Liver (tissue), 3 donors: ENCODE results near the gene WLS.

Source experiments
- RXRA ChIP-seq, 2 donors: IDR thresholded peaks; 2 replicates each; pipeline ENCODE4 v1.6.1; 2017 to 2018; ENCODE audit warnings: antibody characterized with exemption in 2 of 2, mild to moderate bottlenecking in 1 of 2
- SP1 ChIP-seq: IDR thresholded peaks from 2 replicates; pipeline ENCODE4 v1.6.1; 2018; ENCODE audit warnings: antibody characterized with exemption, mild to moderate bottlenecking
- YY1 ChIP-seq: IDR thresholded peaks from 2 replicates; pipeline ENCODE4 v1.6.1; 2016; ENCODE audit warnings: antibody characterized with exemption, mild to moderate bottlenecking
- TF ChIP-seq, protein P1 (sequence below): fragments of 150-350 bp; IDR thresholded peaks from 2 replicates; pipeline ENCODE4 v1.5.1; 2017; ENCODE audit warnings: improper control_type of control experiment, low read depth, low read length; ENCODE audit not compliant: missing input control
- TF ChIP-seq, protein P2 (sequence below): IDR thresholded peaks from 2 replicates; pipeline ENCODE4 v1.6.1; 2016; ENCODE audit warnings: antibody characterized with exemption, mild to moderate bottlenecking
- donor health status: healthy.
- donor health status: healthy.

DNA sequence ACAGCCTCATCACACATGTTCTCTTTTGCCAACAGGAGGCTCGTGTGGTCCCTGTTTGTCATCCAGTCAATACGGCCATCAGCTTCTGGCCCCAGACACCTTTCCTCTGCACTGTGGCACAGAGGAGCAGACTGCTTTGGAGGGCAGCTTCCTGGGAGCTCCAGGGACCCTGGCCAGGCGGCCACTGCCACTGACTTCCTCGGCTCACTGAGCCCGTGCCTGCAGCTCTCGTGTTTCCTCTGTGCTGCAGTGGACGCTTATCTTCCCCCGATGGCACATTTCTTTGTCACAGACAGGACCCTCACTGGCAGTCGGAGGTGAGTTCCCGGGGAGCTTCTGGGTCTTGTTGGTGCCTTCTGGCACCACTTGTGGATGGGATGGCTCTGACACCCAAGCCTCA lies 114.9 kb downstream of the WLS start:
- TF ChIP-seq SP1 (no peak), RXRA (IDR thresholded peaks at IDR 0.05) (no peak), YY1 (no peak)
- TF ChIP-seq, protein P1, sequence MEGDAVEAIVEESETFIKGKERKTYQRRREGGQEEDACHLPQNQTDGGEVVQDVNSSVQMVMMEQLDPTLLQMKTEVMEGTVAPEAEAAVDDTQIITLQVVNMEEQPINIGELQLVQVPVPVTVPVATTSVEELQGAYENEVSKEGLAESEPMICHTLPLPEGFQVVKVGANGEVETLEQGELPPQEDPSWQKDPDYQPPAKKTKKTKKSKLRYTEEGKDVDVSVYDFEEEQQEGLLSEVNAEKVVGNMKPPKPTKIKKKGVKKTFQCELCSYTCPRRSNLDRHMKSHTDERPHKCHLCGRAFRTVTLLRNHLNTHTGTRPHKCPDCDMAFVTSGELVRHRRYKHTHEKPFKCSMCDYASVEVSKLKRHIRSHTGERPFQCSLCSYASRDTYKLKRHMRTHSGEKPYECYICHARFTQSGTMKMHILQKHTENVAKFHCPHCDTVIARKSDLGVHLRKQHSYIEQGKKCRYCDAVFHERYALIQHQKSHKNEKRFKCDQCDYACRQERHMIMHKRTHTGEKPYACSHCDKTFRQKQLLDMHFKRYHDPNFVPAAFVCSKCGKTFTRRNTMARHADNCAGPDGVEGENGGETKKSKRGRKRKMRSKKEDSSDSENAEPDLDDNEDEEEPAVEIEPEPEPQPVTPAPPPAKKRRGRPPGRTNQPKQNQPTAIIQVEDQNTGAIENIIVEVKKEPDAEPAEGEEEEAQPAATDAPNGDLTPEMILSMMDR: no peak
- TF ChIP-seq, protein P2, sequence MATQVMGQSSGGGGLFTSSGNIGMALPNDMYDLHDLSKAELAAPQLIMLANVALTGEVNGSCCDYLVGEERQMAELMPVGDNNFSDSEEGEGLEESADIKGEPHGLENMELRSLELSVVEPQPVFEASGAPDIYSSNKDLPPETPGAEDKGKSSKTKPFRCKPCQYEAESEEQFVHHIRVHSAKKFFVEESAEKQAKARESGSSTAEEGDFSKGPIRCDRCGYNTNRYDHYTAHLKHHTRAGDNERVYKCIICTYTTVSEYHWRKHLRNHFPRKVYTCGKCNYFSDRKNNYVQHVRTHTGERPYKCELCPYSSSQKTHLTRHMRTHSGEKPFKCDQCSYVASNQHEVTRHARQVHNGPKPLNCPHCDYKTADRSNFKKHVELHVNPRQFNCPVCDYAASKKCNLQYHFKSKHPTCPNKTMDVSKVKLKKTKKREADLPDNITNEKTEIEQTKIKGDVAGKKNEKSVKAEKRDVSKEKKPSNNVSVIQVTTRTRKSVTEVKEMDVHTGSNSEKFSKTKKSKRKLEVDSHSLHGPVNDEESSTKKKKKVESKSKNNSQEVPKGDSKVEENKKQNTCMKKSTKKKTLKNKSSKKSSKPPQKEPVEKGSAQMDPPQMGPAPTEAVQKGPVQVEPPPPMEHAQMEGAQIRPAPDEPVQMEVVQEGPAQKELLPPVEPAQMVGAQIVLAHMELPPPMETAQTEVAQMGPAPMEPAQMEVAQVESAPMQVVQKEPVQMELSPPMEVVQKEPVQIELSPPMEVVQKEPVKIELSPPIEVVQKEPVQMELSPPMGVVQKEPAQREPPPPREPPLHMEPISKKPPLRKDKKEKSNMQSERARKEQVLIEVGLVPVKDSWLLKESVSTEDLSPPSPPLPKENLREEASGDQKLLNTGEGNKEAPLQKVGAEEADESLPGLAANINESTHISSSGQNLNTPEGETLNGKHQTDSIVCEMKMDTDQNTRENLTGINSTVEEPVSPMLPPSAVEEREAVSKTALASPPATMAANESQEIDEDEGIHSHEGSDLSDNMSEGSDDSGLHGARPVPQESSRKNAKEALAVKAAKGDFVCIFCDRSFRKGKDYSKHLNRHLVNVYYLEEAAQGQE: no peak
